Stomach (tissue), 9 donors: ENCODE measurements around the gene SGTA. TPM values are rescaled to one million over a fixed set of nuclear protein-coding genes. Genes with fewer than 3 reads are reported as not detected.

ENCODE experiments used
- DNase-seq, 2 donors: peaks; one replicate each; pipeline versions ENCODE4 v3.0.0 to v3.0.0-alpha.2; 2013 to 2019
- H3K27ac ChIP-seq, 5 donors: fragments of 200-600 bp in 4 of 5; sonication (generic) in 4 of 5; one replicate each; pipeline ENCODE4 v1.5.1; 2013 to 2019; ENCODE audit warnings: mild to moderate bottlenecking in 1 of 5, moderate library complexity in 1 of 5
- H3K27me3 ChIP-seq, 3 donors: fragments of 200-600 bp; sonication (generic); one replicate each; pipeline ENCODE4 v1.5.1; 2017 to 2019; ENCODE audit warnings: mixed run types in 1 of 3
- H3K36me3 ChIP-seq, 4 donors: fragments of 200-600 bp; sonication (generic); 1 replicate in 3 of 4; 2 replicates in 1 of 4; pipeline ENCODE4 v1.5.1; 2016 to 2019
- H3K4me1 ChIP-seq, 4 donors: fragments of 200-600 bp; sonication (generic); one replicate each; pipeline ENCODE4 v1.5.1; 2016 to 2019
- H3K4me3 ChIP-seq, 4 donors: fragments of 200-600 bp; sonication (generic) in 3 of 4; one replicate each; pipeline ENCODE4 v1.5.1; 2016 to 2019; ENCODE audit warnings: mild to moderate bottlenecking in 1 of 4
- H3K9me3 ChIP-seq, 4 donors: fragments of 200-600 bp; sonication (generic); one replicate each; pipeline ENCODE4 v1.5.1; 2016 to 2019
- EP300 ChIP-seq: sonication (generic); formaldehyde crosslinking; IDR thresholded peaks from one replicate; pipeline ENCODE4 v1.6.1; 2017; ENCODE audit warnings: antibody characterized with exemption
- POLR2A ChIP-seq, 4 donors: fragments of 450-650 bp; IDR thresholded peaks; one replicate each; pipeline ENCODE4 v1.6.1; 2016; ENCODE audit warnings: antibody characterized with exemption in 4 of 4, control low read depth in 2 of 4, mild to moderate bottlenecking in 1 of 4, moderate library complexity in 1 of 4
- POLR2AphosphoS5 ChIP-seq, 3 donors: sonication (generic); formaldehyde crosslinking; IDR thresholded peaks; one replicate each; pipeline ENCODE4 v1.6.1; 2016; ENCODE audit warnings: antibody characterized with exemption in 3 of 3
- WGBS, 5 donors: extraction: QIAGEN DNeasy Blood & Tissue Kit in 3 of 5; methylation state at CpG; one replicate each; pipeline versions ENCODE4 v1.1.5 to v1.1.7; 2013 to 2018; 5-methylcytosine and 5-hydroxymethylcytosine counted together
- intact Hi-C: fragments of 100-400 bp; cut with DNase I; formaldehyde crosslinking; loops from one replicate; pipeline ENCODE4 v1.15.1; 2023; ENCODE audit warnings: low total_unique reads
- polyA plus RNA-seq, 3 donors: library from polyadenylated mRNA; stranded (reverse); fragments of 200-250 nt; gene quantifications; one replicate each; pipeline ENCODE4 v1.2.3, GENCODE V29; 2013
- total RNA-seq, 5 donors: library from RNA; depleted of rRNA; stranded (reverse); fragments of >200 nt; gene quantifications; one replicate each; pipeline versions ENCODE4 v1.1.0 to v1.2.3, GENCODE V29; 2014 to 2016
- TF ChIP-seq, protein P1 (sequence below), 7 experiments: fragments of 450-650 bp in 4 of 7; fragments of 200-600 bp in 3 of 7; sonication (generic) in 3 of 7; IDR thresholded peaks; one replicate each; pipeline ENCODE4 v1.5.1; 2016 to 2019; ENCODE audit warnings: antibody characterized with exemption in 7 of 7, control low read depth in 2 of 7, mild to moderate bottlenecking in 1 of 7
- donor health status: healthy with polysubstance abuse.
- donor health status: Bipolar disorder and iron deficiency.
- donor health status: healthy.

SGTA gene
- total and polyA plus RNA-seq, 8 donors, result 18.5 to 173 (median 52.7) TPM

DNA sequence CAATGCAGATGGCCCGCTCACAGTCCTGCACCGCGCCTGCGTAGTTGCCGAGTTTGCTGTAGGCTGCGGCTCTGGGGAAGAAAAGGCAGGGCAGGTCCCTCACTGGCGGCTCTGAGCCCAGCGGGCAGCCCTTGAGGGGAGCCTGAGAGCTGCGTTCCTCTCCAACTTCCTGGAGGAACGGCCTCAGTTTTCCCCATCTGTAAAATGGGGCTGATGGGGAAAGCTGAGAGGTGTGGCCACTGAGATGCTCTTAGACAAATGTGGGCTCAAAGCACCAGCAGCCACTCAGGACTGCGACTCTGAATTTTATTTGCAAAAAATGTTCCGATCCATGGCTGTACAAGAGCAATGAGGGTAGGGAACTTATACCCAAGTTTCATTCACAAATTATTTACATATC lies 19.4 kb downstream of the SGTA start:
- TF ChIP-seq EP300 (no peak), POLR2A (IDR thresholded peaks at IDR 0.05) (no peak), POLR2AphosphoS5 (IDR thresholded peaks at IDR 0.05) (no peak)
- TF ChIP-seq, protein P1, sequence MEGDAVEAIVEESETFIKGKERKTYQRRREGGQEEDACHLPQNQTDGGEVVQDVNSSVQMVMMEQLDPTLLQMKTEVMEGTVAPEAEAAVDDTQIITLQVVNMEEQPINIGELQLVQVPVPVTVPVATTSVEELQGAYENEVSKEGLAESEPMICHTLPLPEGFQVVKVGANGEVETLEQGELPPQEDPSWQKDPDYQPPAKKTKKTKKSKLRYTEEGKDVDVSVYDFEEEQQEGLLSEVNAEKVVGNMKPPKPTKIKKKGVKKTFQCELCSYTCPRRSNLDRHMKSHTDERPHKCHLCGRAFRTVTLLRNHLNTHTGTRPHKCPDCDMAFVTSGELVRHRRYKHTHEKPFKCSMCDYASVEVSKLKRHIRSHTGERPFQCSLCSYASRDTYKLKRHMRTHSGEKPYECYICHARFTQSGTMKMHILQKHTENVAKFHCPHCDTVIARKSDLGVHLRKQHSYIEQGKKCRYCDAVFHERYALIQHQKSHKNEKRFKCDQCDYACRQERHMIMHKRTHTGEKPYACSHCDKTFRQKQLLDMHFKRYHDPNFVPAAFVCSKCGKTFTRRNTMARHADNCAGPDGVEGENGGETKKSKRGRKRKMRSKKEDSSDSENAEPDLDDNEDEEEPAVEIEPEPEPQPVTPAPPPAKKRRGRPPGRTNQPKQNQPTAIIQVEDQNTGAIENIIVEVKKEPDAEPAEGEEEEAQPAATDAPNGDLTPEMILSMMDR (IDR thresholded peaks at IDR 0.05), result no peak
- Histone ChIP-seq H3K27ac (no peak overlapping the region), H3K27me3 (no peaks in the 10 kb centered on the region), H3K4me3 (no peak overlapping the region), H3K4me1 (no peaks in the 10 kb centered on the region), H3K36me3 (peaks cover 85 to 100% (median 99%) of the 10 kb centered on the region in 4 donors), H3K9me3 (no peaks in the 10 kb centered on the region)
- 95 to 98% (median 97%) methylated on average over 11 to 12 of the region's 12 CpGs for WGBS, 5 donors
- DNase-seq, result no peak
- intact Hi-C loops, result no loop called here

DNA sequence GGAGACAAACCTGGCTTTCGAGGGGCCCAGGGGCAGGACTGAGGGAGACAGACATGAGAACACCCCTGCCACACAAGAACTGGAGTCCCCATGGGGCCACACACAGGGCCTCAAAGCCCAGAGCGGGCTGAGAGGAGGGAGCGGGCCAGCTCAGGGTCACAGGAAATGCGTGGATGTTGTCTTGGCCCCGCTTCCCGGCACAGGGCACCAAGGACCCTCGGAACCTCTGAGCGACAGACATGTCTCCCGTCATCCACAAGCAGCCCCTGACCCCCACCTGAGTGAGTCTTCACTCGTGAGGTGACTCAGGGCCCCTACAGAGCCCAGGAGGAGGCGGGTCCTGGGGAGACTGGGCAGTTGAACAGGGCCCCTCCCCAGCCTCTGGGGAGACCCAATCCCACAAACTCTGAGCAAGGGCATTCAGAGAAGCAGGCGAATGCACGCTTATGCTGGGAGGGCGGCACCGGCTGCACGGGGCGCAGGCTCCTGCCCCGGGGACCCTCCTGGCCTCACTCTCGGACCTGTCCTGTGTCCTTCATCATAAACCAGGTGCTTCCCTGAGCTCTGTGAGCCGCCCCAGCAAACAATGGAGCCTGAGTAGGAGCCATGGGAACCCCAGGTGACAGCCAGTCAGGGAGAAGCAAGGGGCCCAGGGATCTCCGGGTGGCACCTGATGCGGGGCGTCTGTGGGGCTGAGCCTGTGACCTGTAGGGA lies 20.1 kb downstream of the SGTA start:
- TF ChIP-seq EP300 (no peak), POLR2A (IDR thresholded peaks at IDR 0.05) (no peak), POLR2AphosphoS5 (IDR thresholded peaks at IDR 0.05) (no peak)
- TF ChIP-seq, protein P1 (IDR thresholded peaks at IDR 0.05), result no peak
- no peak for DNase-seq
- no peak overlapping the region for H3K4me3 ChIP-seq
- peaks cover 85 to 100% (median 99%) of the 10 kb centered on the region in 4 donors for H3K36me3 ChIP-seq
- no peaks in the 10 kb centered on the region for H3K27me3 ChIP-seq
- no peak overlapping the region for H3K27ac ChIP-seq
- H3K9me3 ChIP-seq, result no peaks in the 10 kb centered on the region
- 94 to 97% (median 96%) methylated on average over 13 to 23 of the region's 23 CpGs for WGBS, 5 donors
- intact Hi-C loops, result no loop called here
- H3K4me1 ChIP-seq, result no peaks in the 10 kb centered on the region

DNA sequence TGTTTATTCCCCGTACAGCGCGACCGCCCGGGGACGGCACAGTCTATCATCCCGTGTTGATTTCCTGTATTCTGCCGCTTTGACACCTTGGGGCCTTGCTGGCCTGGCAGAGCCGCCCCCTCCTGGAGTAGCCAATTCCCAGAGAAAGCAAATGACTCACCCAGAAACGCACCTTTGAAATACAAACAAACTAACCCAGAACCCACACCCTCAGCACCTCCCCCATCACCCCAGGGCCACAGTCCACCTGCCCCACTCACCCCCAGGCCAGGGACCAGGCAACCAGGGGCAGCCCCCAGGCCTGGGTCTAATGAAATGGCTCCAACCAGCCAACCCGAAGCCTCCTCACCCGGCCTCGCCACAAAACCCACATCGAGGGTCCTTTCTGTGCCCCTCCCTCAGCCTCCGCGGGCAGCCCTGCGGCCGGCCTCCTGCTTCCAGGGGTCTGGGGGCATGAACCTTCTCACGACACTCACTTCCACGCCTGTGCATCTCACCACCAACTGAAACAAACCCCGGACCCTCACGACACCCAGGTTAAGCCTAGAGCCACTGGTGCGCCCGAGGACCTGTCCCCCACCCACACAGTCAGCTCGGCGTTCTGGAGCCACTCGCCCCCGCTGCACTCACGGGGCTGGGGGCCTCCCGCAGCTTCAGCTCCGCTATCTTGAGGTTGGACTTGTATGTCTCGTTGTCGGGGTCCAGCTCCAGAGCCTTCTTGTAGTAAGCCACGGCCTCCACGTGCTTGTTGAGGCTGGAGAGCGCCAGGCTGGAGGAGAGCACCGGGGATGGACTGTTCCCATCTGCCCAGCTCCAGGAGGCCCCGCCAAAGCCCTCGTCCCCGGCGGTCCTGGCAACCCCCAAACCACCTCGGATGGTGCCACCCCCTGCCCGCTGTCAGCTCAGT lies 20.9 kb downstream of the SGTA start:
- Histone ChIP-seq H3K4me1 (no peaks in the 10 kb centered on the region), H3K9me3 (no peaks in the 10 kb centered on the region), H3K27ac (no peak overlapping the region), H3K27me3 (no peaks in the 10 kb centered on the region), H3K36me3 (peaks cover 87 to 100% (median 99%) of the 10 kb centered on the region in 4 donors), H3K4me3 (no peak overlapping the region)
- intact Hi-C loops, result no loop called here
- TF ChIP-seq POLR2A (IDR thresholded peaks at IDR 0.05), result no peak
- TF ChIP-seq EP300, result no peak
- TF ChIP-seq, protein P1 (IDR thresholded peaks at IDR 0.05), result no peak
- no peak for TF ChIP-seq POLR2AphosphoS5 (IDR thresholded peaks at IDR 0.05)
- DNase-seq, result no peak
- 91 to 95% (median 94%) methylated on average over 26 to 43 of the region's 43 CpGs for WGBS, 5 donors

DNA sequence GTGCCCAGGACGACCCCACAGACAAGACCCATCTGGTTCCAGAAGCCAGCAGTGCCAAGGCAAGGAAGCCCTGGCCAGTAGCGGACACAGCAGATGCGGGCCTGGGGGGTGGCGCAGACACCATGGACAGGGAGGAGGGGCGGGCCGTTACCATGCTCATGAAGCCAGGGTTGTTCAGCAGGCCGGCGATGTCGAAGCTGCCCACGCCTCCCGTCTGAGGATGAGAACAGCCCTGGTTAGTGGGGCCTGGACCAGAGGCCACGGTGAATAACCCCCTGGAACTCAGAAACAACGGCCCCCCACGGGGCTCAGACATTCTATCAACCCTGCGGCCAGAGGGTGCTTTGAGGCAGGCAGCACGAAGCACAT lies 21.8 kb downstream of the SGTA start:
- DNase-seq, result peak in 1 of 2 donors; percentile 2
- Histone ChIP-seq H3K27ac (no peak overlapping the region), H3K4me3 (no peak overlapping the region), H3K36me3 (peaks cover 82 to 100% (median 99%) of the 10 kb centered on the region in 4 donors), H3K4me1 (no peaks in the 10 kb centered on the region), H3K9me3 (no peaks in the 10 kb centered on the region), H3K27me3 (no peaks in the 10 kb centered on the region)
- intact Hi-C loops, result no loop called here
- TF ChIP-seq POLR2A (IDR thresholded peaks at IDR 0.05), result no peak
- no peak for TF ChIP-seq EP300
- TF ChIP-seq, protein P1 (IDR thresholded peaks at IDR 0.05), result no peak
- TF ChIP-seq POLR2AphosphoS5 (IDR thresholded peaks at IDR 0.05), result no peak
- 94 to 97% (median 95%) methylated on average over 7 to 16 of the region's 16 CpGs for WGBS, 5 donors
